Stomach (tissue), 9 donors: ENCODE results near the gene SOX6. TPM values are rescaled to one million over a fixed set of nuclear protein-coding genes. Genes with fewer than 3 reads are reported as not detected.
"Not testable (repeated sequence)": the region's sequence is repeated elsewhere in the genome, so short reads cannot be mapped to it uniquely, and the experiment has no call there.

Experiments
- DNase-seq, 2 donors: peaks; one replicate each; pipeline versions ENCODE4 v3.0.0 to v3.0.0-alpha.2; 2013 to 2019
- H3K27ac ChIP-seq, 5 donors: fragments of 200-600 bp in 4 of 5; sonication (generic) in 4 of 5; one replicate each; pipeline ENCODE4 v1.5.1; 2013 to 2019; ENCODE audit warnings: mild to moderate bottlenecking in 1 of 5, moderate library complexity in 1 of 5
- H3K27me3 ChIP-seq, 3 donors: fragments of 200-600 bp; sonication (generic); one replicate each; pipeline ENCODE4 v1.5.1; 2017 to 2019; ENCODE audit warnings: mixed run types in 1 of 3
- H3K36me3 ChIP-seq, 4 donors: fragments of 200-600 bp; sonication (generic); 1 replicate in 3 of 4; 2 replicates in 1 of 4; pipeline ENCODE4 v1.5.1; 2016 to 2019
- H3K4me1 ChIP-seq, 4 donors: fragments of 200-600 bp; sonication (generic); one replicate each; pipeline ENCODE4 v1.5.1; 2016 to 2019
- H3K4me3 ChIP-seq, 4 donors: fragments of 200-600 bp; sonication (generic) in 3 of 4; one replicate each; pipeline ENCODE4 v1.5.1; 2016 to 2019; ENCODE audit warnings: mild to moderate bottlenecking in 1 of 4
- H3K9me3 ChIP-seq, 4 donors: fragments of 200-600 bp; sonication (generic); one replicate each; pipeline ENCODE4 v1.5.1; 2016 to 2019
- CTCF ChIP-seq, 7 experiments: fragments of 450-650 bp in 4 of 7; fragments of 200-600 bp in 3 of 7; sonication (generic) in 3 of 7; IDR thresholded peaks; one replicate each; pipeline ENCODE4 v1.5.1; 2016 to 2019; ENCODE audit warnings: antibody characterized with exemption in 7 of 7, control low read depth in 2 of 7, mild to moderate bottlenecking in 1 of 7
- EP300 ChIP-seq: sonication (generic); formaldehyde crosslinking; IDR thresholded peaks from one replicate; pipeline ENCODE4 v1.6.1; 2017; ENCODE audit warnings: antibody characterized with exemption
- POLR2A ChIP-seq, 4 donors: fragments of 450-650 bp; IDR thresholded peaks; one replicate each; pipeline ENCODE4 v1.6.1; 2016; ENCODE audit warnings: antibody characterized with exemption in 4 of 4, control low read depth in 2 of 4, mild to moderate bottlenecking in 1 of 4, moderate library complexity in 1 of 4
- POLR2AphosphoS5 ChIP-seq, 3 donors: sonication (generic); formaldehyde crosslinking; IDR thresholded peaks; one replicate each; pipeline ENCODE4 v1.6.1; 2016; ENCODE audit warnings: antibody characterized with exemption in 3 of 3
- WGBS, 5 donors: extraction: QIAGEN DNeasy Blood & Tissue Kit in 3 of 5; methylation state at CpG; one replicate each; pipeline versions ENCODE4 v1.1.5 to v1.1.7; 2013 to 2018; 5-methylcytosine and 5-hydroxymethylcytosine counted together
- intact Hi-C: fragments of 100-400 bp; cut with DNase I; formaldehyde crosslinking; loops from one replicate; pipeline ENCODE4 v1.15.1; 2023; ENCODE audit warnings: low total_unique reads
- polyA plus RNA-seq, 3 donors: library from polyadenylated mRNA; stranded (reverse); fragments of 200-250 nt; gene quantifications; one replicate each; pipeline ENCODE4 v1.2.3, GENCODE V29; 2013
- total RNA-seq, 5 donors: library from RNA; depleted of rRNA; stranded (reverse); fragments of >200 nt; gene quantifications; one replicate each; pipeline versions ENCODE4 v1.1.0 to v1.2.3, GENCODE V29; 2014 to 2016
- donor health status: healthy with polysubstance abuse.
- donor health status: Bipolar disorder and iron deficiency.
- donor health status: healthy.

SOX6 gene
- total and polyA plus RNA-seq, 8 donors = 1.2 to 13.6 (median 4.5) TPM

DNA sequence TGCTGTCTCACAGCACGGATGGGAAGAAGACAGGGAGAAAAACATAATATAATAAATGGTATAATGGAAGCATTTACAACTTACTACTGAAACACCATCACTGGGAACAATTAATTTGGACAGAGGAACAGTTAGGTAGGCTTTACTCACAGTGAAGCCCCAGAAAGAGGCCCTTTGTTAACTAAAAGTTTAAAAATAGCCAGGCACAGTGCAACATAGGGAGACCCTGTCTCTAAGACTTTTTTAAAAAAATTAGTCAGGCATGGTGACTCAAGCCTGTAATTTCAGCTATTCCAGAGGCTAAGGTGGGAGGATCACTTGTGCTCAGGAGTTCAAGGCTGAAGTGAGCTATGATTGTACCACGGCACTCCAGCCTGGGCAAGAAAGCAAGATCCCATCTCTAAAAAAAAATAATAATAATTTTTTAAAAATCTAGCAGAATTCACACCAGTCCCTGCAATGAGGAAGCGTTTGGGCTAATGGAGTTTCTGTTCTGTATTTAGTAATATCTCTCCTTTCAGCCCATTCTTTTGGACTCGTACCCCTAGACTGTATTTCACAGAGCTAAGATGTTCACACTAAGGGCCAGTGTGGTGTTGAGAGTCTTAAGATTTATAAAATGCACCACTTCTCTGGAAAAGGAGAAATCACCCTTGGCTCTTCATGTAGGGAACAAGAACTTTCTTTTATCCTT, 275.5 kb downstream of the SOX6 start:
- intact Hi-C loops = no loop called here
- TF ChIP-seq CTCF (IDR thresholded peaks at IDR 0.05) = no peak
- TF ChIP-seq EP300 = no peak
- no peak for TF ChIP-seq POLR2AphosphoS5 (IDR thresholded peaks at IDR 0.05)
- no peak for TF ChIP-seq POLR2A (IDR thresholded peaks at IDR 0.05)
- no peaks in the 10 kb centered on the region for H3K9me3 ChIP-seq
- no peaks in the 10 kb centered on the region for H3K27me3 ChIP-seq
- no peak for DNase-seq
- H3K4me3 ChIP-seq = no peak overlapping the region
- no peaks in the 10 kb centered on the region for H3K36me3 ChIP-seq
- H3K27ac ChIP-seq = no peak overlapping the region
- 86 to 92% (median 91%) methylated on average over 4 of the region's 4 CpGs for WGBS, 5 donors
- H3K4me1 ChIP-seq = peaks cover 0 to 18% (median 9%) of the 10 kb centered on the region in 4 donors

GRCh38 chr11:16078936-16079335, 277.4 kb downstream of the SOX6 start:
- Histone ChIP-seq H3K4me3 (no peak overlapping the region), H3K9me3 (peaks cover 0 to 12% (median 2%) of the 10 kb centered on the region in 4 donors), H3K36me3 (no peaks in the 10 kb centered on the region), H3K27me3 (no peaks in the 10 kb centered on the region), H3K4me1 (peaks cover 0 to 18% (median 9%) of the 10 kb centered on the region in 4 donors), H3K27ac (no peak overlapping the region)
- TF ChIP-seq CTCF (IDR thresholded peaks at IDR 0.05) (no peak), POLR2AphosphoS5 (IDR thresholded peaks at IDR 0.05) (no peak), EP300 (no peak), POLR2A (IDR thresholded peaks at IDR 0.05) (no peak)
- intact Hi-C loops = no loop called here
- DNase-seq = no peak
- WGBS, 5 donors = 88 to 96% (median 95%) methylated on average over 3 of the region's 3 CpGs

- Histone ChIP-seq H3K36me3 (no peaks in the 10 kb centered on the region), H3K27me3 (no peaks in the 10 kb centered on the region), H3K9me3 (peaks cover 0 to 12% (median 2%) of the 10 kb centered on the region in 4 donors), H3K4me1 (no peaks in the 10 kb centered on the region), H3K27ac (no peak overlapping the region), H3K4me3 (no peak overlapping the region)
- no peak for DNase-seq
- WGBS, 5 donors = 83 to 95% (median 91%) methylated on average over 5 of the region's 5 CpGs
- TF ChIP-seq EP300 = no peak
- no peak for TF ChIP-seq CTCF (IDR thresholded peaks at IDR 0.05)
- TF ChIP-seq POLR2A (IDR thresholded peaks at IDR 0.05) = no peak
- TF ChIP-seq POLR2AphosphoS5 (IDR thresholded peaks at IDR 0.05) = no peak
- intact Hi-C loops = no loop called here
Observed at GRCh38 chr11:16070573-16070972, 285.8 kb downstream of the SOX6 start.

GRCh38 chr11:16067268-16067667, 289.1 kb downstream of the SOX6 start:
- DNase-seq, H3K4me1 ChIP-seq, intact Hi-C loops, H3K36me3 ChIP-seq, H3K27me3 ChIP-seq, H3K9me3 ChIP-seq, H3K27ac ChIP-seq, H3K4me3 ChIP-seq: not testable (repeated sequence)
- 69 to 96% (median 91%) methylated on average over 3 of the region's 3 CpGs for WGBS, 5 donors

DNA sequence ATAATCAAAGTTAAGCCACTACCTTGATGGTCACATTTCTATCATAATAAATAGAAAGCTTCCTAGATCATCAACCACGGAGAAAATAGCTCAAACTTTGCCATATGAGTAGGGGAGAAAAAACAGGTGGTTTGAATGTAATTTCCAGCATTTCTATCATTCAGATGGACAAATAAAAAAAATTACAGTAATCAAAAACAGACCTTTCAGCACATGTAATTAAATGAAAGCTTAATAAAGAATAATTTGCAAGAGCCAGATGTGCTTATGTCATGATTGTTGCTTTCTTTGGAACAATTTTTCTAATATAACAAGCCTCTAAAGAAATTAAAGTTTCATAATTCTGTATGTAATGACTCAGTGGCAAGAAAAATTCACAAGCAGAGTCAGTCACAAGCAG, 297.0 kb downstream of the SOX6 start:
- no peaks in the 10 kb centered on the region for H3K4me1 ChIP-seq
- H3K4me3 ChIP-seq = no peak overlapping the region
- no peak for TF ChIP-seq POLR2A (IDR thresholded peaks at IDR 0.05)
- no peak for TF ChIP-seq CTCF (IDR thresholded peaks at IDR 0.05)
- no peak for TF ChIP-seq EP300
- no peak for TF ChIP-seq POLR2AphosphoS5 (IDR thresholded peaks at IDR 0.05)
- H3K27ac ChIP-seq = no peak overlapping the region
- H3K9me3 ChIP-seq = no peaks in the 10 kb centered on the region
- 62 to 87% (median 75%) methylated on average over 1 of the region's 1 CpG for WGBS, 5 donors
- H3K36me3 ChIP-seq = no peaks in the 10 kb centered on the region
- intact Hi-C loops = no loop called here
- DNase-seq = no peak
- H3K27me3 ChIP-seq = no peaks in the 10 kb centered on the region
